HG03159 (cell line): ENCODE measurements around the gene ARL8A.

Source experiments
- ATAC-seq: cut with Tn5 transposase; IDR thresholded peaks from one replicate; pipeline ENCODE4 v1.9.1; 2021; ENCODE audit warnings: mild to moderate bottlenecking, moderate library complexity; ENCODE audit not compliant: unreplicated experiment

ARL8A gene

DNA sequence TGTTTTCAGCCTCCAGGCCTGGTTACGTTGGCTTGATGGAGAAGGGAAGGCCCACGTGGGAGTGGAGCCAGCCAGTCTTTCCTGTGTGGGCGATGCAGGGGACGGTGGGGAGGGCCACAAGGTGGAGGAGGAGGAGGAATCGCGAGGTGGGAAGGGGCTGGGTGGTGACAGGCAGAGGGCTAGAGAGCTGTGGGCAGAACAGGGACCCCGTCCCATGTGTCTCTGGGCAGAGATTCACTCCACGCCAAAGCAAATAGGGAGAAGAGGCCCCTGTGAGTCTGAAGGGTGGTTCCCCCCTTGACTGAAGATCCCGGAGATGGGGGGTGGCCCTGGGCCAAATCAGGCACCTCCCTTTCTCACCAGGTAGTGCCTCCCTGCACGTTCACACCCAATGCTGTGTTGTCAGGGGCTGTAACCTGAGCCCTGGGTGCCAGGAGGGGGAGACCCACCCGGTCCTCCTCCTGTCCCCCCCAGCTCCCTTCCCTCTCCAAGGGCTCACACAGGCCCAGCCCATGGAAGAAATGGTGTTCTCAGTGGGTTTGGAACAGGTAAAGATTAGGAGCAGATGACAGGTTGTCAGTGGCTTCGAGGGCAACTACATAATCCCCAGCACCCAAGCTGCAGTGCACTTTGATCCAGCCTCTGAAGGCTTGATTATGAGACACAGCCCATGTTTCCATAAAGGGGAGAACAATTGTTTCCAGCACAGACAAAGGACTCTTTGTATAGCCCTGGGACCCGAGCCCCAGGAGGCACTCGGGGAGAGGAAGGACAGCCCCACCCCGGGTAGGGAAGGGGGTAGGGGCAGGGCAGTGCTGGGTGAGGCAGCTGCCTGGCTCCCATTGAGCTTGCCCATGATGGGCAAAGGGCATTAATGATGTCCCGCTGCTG lies 59.5 kb downstream of the ARL8A start:
- ATAC-seq: no peak
